Right lobe of liver (tissue), 6 donors: ENCODE data around the gene IFRD2. TPM values are rescaled to one million over a fixed set of nuclear protein-coding genes. Genes with fewer than 3 reads are reported as not detected.

Source experiments
- ATAC-seq, 4 donors: fragments of 200-7000 bp; cut with Tn5 transposase; one replicate each; pipeline ENCODE4 v1.9.1; 2020; ENCODE audit warnings: mild to moderate bottlenecking in 4 of 4, moderate library complexity in 4 of 4
- DNase-seq, 3 donors: peaks; one replicate each; pipeline ENCODE4 v3.0.0-alpha.2; 2020
- H3K27ac ChIP-seq, 3 donors: fragments of 200-600 bp; one replicate each; pipeline ENCODE4 v1.8.0; 2022
- H3K27me3 ChIP-seq, 2 donors: fragments of 200-600 bp; one replicate each; pipeline ENCODE4 v1.8.0; 2022
- H3K36me3 ChIP-seq, 4 donors: fragments of 200-600 bp; sonication (generic) in 1 of 4; one replicate each; pipeline versions ENCODE4 v1.5.1 to v1.8.0; 2017 to 2022; ENCODE audit warnings: control low read depth in 1 of 4
- H3K4me1 ChIP-seq, 4 donors: fragments of 200-600 bp; sonication (generic) in 1 of 4; one replicate each; pipeline versions ENCODE4 v1.5.1 to v1.8.0; 2017 to 2022; ENCODE audit warnings: control low read depth in 1 of 4
- H3K4me3 ChIP-seq, 3 donors: fragments of 200-600 bp; one replicate each; pipeline ENCODE4 v1.8.0; 2022
- H3K9me3 ChIP-seq, 4 donors: fragments of 200-600 bp; sonication (generic) in 1 of 4; one replicate each; pipeline versions ENCODE4 v1.5.1 to v1.8.0; 2017 to 2022; ENCODE audit warnings: control low read depth in 1 of 4
- POLR2A ChIP-seq: fragments of 450-650 bp; IDR thresholded peaks from one replicate; pipeline ENCODE4 v1.6.1; 2017; ENCODE audit warnings: antibody characterized with exemption, mild to moderate bottlenecking
- WGBS: methylation state at CpG from one replicate; pipeline ENCODE4 v1.1.6; 2018; ENCODE audit warnings: low coverage, low lambda C conversion rate; ENCODE audit not compliant: insufficient coverage; ENCODE audit errors: missing lambda C conversion rate; 5-methylcytosine and 5-hydroxymethylcytosine counted together
- intact Hi-C, 2 donors: fragments of 100-400 bp; cut with DNase I; formaldehyde crosslinking; loops; one replicate each; pipeline versions ENCODE4 v1.11.2 to v1.14.1; 2022
- total RNA-seq, 6 experiments: library from RNA; depleted of rRNA in 2 of 6; stranded (reverse); fragments of >200 nt in 2 of 6; fragmentation: NEBNext Ultra II Directional in 3 of 6; extraction: Animal tissue kit (Norgen Biotek cat#: 25700) in 3 of 6; gene quantifications; one replicate each; pipeline versions ENCODE4 v1.1.0 to v1.2.4, GENCODE V29; 2016 to 2023
- TF ChIP-seq, protein P1 (sequence below), 4 donors: fragments of 200-600 bp in 3 of 4; fragments of 450-650 bp in 1 of 4; IDR thresholded peaks; one replicate each; pipeline versions ENCODE4 v1.5.1 to v1.8.0; 2016 to 2022; ENCODE audit warnings: antibody characterized with exemption in 4 of 4, mild to moderate bottlenecking in 2 of 4
- donor health status: DM: no; HTN: yes; CAD: no.
- donor health status: DM: no; HTN: no; CAD: no.
- donor health status: DM: no; HTN: no; CAD: no.
- donor health status: DM: no; HTN: yes; CAD: no.
- donor health status: DM: no; HTN: yes; CAD: no.

IFRD2 gene
- total RNA-seq, 6 experiments from 2014 or later: 40.8 to 71.0 (median 56.3) TPM

DNA sequence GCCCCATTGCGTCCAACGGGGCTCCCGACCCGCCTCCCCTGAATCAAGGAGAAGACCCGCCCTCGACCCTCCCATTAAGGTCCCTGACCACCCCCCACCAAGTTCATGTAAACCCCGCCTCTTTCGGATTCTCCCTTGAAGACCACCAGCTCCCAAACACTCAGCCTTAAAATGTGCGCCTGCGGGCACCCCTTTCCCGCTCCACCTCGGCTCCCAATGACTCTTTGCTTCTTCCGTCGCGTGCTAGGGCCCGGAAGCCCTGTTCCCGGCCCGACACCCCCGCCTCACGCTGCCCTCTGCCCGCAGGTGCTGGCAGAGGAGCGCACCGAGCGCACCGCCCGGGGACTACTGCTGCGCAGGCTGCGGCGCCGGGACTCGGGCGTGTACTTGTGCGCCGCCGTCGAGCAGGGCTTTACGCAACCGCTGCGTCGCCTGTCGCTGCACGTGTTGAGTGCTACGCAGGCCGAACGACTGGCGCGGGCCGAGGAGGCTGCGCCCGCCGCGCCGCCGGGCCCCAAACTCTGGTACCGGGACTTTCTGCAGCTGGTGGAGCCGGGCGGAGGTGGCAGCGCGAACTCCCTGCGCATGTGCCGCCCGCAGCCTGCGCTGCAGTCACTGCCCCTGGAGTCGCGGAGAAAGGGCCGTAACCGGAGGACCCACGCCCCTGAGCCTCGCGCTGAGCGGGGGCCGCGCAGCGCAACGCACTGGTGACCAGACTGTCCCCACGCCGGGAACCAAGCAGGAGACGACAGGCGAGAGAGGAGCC is 16.1 kb downstream of the IFRD2 start:
- no peak overlapping the region for H3K4me3 ChIP-seq
- peaks cover 0 to 29% (median 5%) of the 10 kb centered on the region in 4 donors for H3K4me1 ChIP-seq
- DNase-seq (no peak), ATAC-seq (no peak)
- WGBS: 19% methylated on average over 16 of the region's 79 CpGs
- H3K36me3 ChIP-seq: no peaks in the 10 kb centered on the region
- H3K27ac ChIP-seq: no peak overlapping the region
- intact Hi-C loops: loop anchor here (5.0 kb wide), 2 partner anchors 51 to 84 kb away; partner anchors contain the start of genes GNAT1 (in 1 of the 2) and TUSC2 (in 1 of the 2)
- no peaks in the 10 kb centered on the region for H3K9me3 ChIP-seq
- TF ChIP-seq, protein P1, sequence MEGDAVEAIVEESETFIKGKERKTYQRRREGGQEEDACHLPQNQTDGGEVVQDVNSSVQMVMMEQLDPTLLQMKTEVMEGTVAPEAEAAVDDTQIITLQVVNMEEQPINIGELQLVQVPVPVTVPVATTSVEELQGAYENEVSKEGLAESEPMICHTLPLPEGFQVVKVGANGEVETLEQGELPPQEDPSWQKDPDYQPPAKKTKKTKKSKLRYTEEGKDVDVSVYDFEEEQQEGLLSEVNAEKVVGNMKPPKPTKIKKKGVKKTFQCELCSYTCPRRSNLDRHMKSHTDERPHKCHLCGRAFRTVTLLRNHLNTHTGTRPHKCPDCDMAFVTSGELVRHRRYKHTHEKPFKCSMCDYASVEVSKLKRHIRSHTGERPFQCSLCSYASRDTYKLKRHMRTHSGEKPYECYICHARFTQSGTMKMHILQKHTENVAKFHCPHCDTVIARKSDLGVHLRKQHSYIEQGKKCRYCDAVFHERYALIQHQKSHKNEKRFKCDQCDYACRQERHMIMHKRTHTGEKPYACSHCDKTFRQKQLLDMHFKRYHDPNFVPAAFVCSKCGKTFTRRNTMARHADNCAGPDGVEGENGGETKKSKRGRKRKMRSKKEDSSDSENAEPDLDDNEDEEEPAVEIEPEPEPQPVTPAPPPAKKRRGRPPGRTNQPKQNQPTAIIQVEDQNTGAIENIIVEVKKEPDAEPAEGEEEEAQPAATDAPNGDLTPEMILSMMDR (IDR thresholded peaks at IDR 0.05): no peak
- TF ChIP-seq POLR2A: no peak
- no peaks in the 10 kb centered on the region for H3K27me3 ChIP-seq

DNA sequence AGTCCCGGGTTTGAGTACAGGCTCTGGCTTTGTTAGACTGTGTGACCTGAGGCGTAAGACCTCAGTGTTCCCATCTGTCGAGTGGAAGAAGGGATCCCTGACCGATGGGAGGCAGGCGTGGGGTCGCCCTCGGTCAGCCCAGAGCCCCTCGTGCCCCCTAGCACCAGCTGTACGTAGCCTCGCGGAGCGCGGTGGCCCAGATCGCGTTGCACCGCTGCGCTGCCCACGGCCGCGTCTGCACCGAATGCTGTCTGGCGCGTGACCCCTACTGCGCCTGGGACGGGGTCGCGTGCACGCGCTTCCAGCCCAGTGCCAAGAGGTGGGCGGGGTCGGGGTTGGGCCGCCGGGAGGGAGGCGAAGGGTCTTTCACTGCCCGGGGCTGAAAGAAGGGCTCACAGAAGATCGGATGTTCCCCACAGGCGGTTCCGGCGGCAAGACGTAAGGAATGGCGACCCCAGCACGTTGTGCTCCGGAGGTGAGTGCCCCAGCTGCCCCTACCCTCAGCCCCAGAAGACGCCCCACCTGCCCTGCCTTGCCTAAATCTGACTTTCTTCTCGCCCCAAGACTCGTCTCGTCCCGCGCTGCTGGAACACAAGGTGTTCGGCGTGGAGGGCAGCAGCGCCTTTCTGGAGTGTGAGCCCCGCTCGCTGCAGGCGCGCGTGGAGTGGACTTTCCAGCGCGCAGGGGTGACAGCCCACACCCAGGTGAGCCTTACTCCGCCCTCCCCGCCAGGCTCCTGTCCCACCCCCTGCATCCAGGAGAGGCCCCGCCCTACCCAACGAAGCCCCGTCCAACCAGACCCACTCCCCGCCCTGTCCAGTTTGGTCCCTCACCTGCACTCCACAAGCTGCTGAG is 16.9 kb downstream of the IFRD2 start:
- H3K27me3 ChIP-seq: no peaks in the 10 kb centered on the region
- H3K36me3 ChIP-seq: no peaks in the 10 kb centered on the region
- DNase-seq (no peak), ATAC-seq (no peak)
- H3K4me1 ChIP-seq: peaks cover 0 to 31% (median 5%) of the 10 kb centered on the region in 4 donors
- H3K27ac ChIP-seq: no peak overlapping the region
- no peak for TF ChIP-seq POLR2A
- TF ChIP-seq, protein P1 (IDR thresholded peaks at IDR 0.05): no peak
- H3K9me3 ChIP-seq: no peaks in the 10 kb centered on the region
- 20% methylated on average over 1 of the region's 65 CpGs for WGBS
- H3K4me3 ChIP-seq: no peak overlapping the region
- intact Hi-C loops: loop anchor here (5.0 kb wide), 2 partner anchors 52 to 83 kb away; partner anchors contain the start of genes GNAT1 (in 1 of the 2) and TUSC2 (in 1 of the 2)

DNA sequence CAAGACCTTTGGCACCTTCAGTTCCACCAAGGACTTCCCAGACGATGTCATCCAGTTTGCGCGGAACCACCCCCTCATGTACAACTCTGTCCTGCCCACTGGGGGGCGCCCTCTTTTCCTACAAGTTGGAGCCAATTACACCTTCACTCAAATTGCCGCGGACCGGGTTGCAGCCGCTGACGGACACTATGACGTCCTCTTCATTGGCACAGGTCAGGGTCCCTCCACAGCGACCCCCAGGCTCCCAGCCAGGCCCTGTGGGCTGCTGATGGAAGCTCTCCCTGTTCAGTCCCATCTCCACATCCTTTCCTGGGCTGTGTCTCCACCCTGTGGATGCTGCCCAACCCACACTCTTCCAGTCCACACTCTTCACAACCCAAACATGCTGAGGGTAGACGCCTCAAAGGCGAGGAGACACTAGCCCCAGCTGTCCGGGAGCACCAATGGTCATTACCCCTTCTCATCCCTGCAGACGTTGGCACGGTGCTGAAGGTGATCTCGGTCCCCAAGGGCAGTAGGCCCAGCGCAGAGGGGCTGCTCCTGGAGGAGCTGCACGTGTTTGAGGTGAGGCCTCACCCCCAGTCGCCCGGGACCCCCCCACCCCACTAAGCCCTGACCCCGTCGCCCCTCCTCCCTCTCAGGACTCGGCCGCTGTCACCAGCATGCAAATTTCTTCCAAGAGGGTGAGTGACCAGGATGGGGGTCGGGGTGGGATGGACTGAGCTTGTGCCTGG is 17.7 kb downstream of the IFRD2 start:
- Histone ChIP-seq H3K9me3 (no peaks in the 10 kb centered on the region), H3K4me1 (peaks cover 0 to 31% (median 5%) of the 10 kb centered on the region in 4 donors), H3K4me3 (no peak overlapping the region), H3K27me3 (no peaks in the 10 kb centered on the region), H3K27ac (no peak overlapping the region), H3K36me3 (no peaks in the 10 kb centered on the region)
- WGBS: 16% methylated on average over 10 of the region's 26 CpGs
- ATAC-seq (peak; percentile 59 to 63 (median 62)), DNase-seq (peak; percentile 75 to 81 (median 79))
- TF ChIP-seq, protein P1 (IDR thresholded peaks at IDR 0.05): peak; percentile 73 to 79 (median 76)
- TF ChIP-seq POLR2A: no peak
- intact Hi-C loops: loop anchor here (5.0 kb wide), 4 partner anchors 47 to 82 kb away; partner anchors contain the start of genes GNAT1 (in 1 of the 2), HYAL2 (in 1 of the 2) and TUSC2 (in 1 of the 2)

DNA sequence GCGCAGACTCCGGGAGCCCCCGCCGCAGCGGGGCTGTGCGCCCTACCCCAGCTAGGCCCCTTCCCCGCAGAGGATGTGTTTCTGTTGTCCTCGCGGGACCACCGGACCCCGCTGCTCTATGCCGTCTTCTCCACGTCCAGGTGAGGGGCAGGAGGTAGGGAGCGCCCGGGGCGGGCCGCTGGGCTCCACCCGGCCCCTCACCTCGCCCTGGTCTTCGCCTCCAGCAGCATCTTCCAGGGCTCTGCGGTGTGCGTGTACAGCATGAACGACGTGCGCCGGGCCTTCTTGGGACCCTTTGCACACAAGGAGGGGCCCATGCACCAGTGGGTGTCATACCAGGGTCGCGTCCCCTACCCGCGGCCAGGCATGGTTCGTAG is 18.6 kb downstream of the IFRD2 start:
- Histone ChIP-seq H3K27me3 (no peaks in the 10 kb centered on the region), H3K9me3 (no peaks in the 10 kb centered on the region), H3K4me3 (no peak overlapping the region), H3K4me1 (peaks cover 0 to 31% (median 5%) of the 10 kb centered on the region in 4 donors), H3K36me3 (no peaks in the 10 kb centered on the region), H3K27ac (no peak overlapping the region)
- 3% methylated on average over 8 of the region's 31 CpGs for WGBS
- intact Hi-C loops: loop anchor here (5.0 kb wide), 2 partner anchors 46 to 49 kb away; partner anchors contain the start of gene HYAL2 (in 1 of the 2)
- ATAC-seq (no peak), DNase-seq (no peak)
- TF ChIP-seq, protein P1 (IDR thresholded peaks at IDR 0.05): no peak
